Kidney (tissue), 14 donors: ENCODE measurements around the gene SLC66A1. TPM values are rescaled to one million over a fixed set of nuclear protein-coding genes. Genes with fewer than 3 reads are reported as not detected.

ENCODE experiments used
- DNase-seq, 5 donors: peaks; one replicate each; pipeline ENCODE4 v3.0.0-alpha.2; 2013 to 2020
- FAIRE-seq: peaks from 2 replicates; lab custom pipeline; 2012; peaks lifted over from hg19 to GRCh38; lab: Jason Lieb, UNC
- H3K27ac ChIP-seq, 2 donors: one replicate each; pipeline ENCODE4 v1.7.0; 2013; ENCODE audit warnings: low read depth in 2 of 2, low read length in 2 of 2, inconsistent platforms in 1 of 2
- H3K27me3 ChIP-seq: one replicate; pipeline ENCODE4 v1.7.1; 2013; ENCODE audit warnings: low read length, inconsistent platforms; ENCODE audit not compliant: control insufficient read depth, insufficient read depth
- H3K36me3 ChIP-seq, 3 donors: one replicate each; pipeline versions ENCODE4 v1.7.0 to v1.7.1; 2013; ENCODE audit warnings: low read length in 3 of 3, control low read depth in 1 of 3, inconsistent platforms in 1 of 3; ENCODE audit not compliant: insufficient read depth in 3 of 3, control insufficient read depth in 2 of 3
- H3K4me1 ChIP-seq, 3 donors: one replicate each; pipeline versions ENCODE4 v1.7.0 to v1.7.1; 2013; ENCODE audit warnings: low read length in 3 of 3, inconsistent platforms in 1 of 3, low read depth in 1 of 3; ENCODE audit not compliant: control insufficient read depth in 2 of 3, insufficient read depth in 2 of 3
- H3K4me3 ChIP-seq, 3 donors: one replicate each; pipeline versions ENCODE4 v1.7.0 to v1.8.1; 2013; ENCODE audit warnings: low read length in 3 of 3, control low read depth in 1 of 3, inconsistent platforms in 1 of 3
- H3K9ac ChIP-seq, 3 donors: one replicate each; pipeline versions ENCODE4 v1.7.0 to v1.7.1; 2013; ENCODE audit warnings: low read length in 3 of 3, control low read depth in 1 of 3, inconsistent platforms in 1 of 3
- H3K9me3 ChIP-seq, 3 donors: one replicate each; pipeline versions ENCODE4 v1.7.0 to v1.7.1; 2013; ENCODE audit warnings: low read length in 3 of 3, control low read depth in 1 of 3, inconsistent platforms in 1 of 3; ENCODE audit not compliant: control insufficient read depth in 2 of 3, insufficient read depth in 1 of 3
- intact Hi-C: fragments of 100-400 bp; cut with DNase I; formaldehyde crosslinking; loops from one replicate; pipeline ENCODE4 v1.11.1; 2022
- polyA plus RNA-seq: library from polyadenylated mRNA; stranded (reverse); fragments of 350-450 nt; fragmentation: Illumina TruSeq; extraction: RNeasy Lipid Tissue Mini Kit (QIAGEN cat#74804); gene quantifications from one replicate; pipeline ENCODE4 v1.2.3, GENCODE V29; 2014; ENCODE audit warnings: low read depth, low replicate concordance; ENCODE audit not compliant: insufficient read depth
- total RNA-seq: library from RNA; stranded (reverse); fragmentation: NEBNext Ultra II Directional; extraction: Animal tissue kit (Norgen Biotek cat#: 25700); gene quantifications from one replicate; pipeline ENCODE4 v1.2.1, GENCODE V29; 2021
- TF ChIP-seq, protein P1 (sequence below): IDR thresholded peaks from 3 replicates; pipeline ENCODE4 v1.5.1; 2012; ENCODE audit warnings: mild to moderate bottlenecking, moderate library complexity, borderline replicate concordance; ENCODE audit not compliant: insufficient read depth; ENCODE audit errors: extremely low read depth
- donor health status: control.
- donor health status: control.
- donor health status: control.
- donor health status: control.
- donor health status: control.
- donor health status: DM: yes; HTN: yes; CAD: no.
- donor health status: Normal renal cell carcinoma (clear cell type).

SLC66A1 gene
- total and polyA plus RNA-seq, 2 donors from 2014 or later, result 12.2 to 14.7 TPM

DNA sequence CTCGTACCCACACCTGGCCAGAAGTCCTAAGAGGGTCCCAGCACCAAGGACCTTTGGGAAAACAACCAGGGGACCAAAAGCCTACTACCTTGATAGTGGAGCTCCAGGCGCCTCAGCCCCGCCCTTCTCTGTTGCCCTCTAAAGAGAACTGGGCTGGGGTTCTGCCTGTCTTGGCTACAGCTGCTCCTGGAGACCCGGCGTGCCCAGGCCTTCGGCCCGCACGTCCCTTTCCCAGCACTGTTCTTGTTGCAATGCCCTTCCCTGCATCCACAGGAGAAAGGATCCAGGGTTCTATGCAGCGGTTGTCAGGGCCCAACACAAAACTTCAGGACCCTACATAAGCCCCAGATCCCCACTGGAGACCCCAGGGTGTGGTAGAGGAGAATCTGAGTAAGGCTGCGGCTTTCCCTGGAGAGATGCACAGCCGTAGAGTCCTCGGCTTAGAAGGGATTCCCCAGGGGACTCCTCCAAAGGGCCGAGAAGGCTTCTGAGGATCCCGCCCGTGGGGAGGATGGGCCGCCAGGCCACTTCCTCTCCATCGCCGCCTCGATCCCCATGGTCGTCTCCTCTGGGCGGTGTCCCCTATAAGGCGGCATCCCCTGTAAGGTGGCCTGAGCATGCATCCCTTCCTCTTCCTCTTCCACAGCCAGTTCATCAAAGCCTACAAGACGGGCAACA, 12.0 kb downstream of the SLC66A1 start:
- no peaks in the 10 kb centered on the region for H3K9me3 ChIP-seq
- TF ChIP-seq, protein P1, sequence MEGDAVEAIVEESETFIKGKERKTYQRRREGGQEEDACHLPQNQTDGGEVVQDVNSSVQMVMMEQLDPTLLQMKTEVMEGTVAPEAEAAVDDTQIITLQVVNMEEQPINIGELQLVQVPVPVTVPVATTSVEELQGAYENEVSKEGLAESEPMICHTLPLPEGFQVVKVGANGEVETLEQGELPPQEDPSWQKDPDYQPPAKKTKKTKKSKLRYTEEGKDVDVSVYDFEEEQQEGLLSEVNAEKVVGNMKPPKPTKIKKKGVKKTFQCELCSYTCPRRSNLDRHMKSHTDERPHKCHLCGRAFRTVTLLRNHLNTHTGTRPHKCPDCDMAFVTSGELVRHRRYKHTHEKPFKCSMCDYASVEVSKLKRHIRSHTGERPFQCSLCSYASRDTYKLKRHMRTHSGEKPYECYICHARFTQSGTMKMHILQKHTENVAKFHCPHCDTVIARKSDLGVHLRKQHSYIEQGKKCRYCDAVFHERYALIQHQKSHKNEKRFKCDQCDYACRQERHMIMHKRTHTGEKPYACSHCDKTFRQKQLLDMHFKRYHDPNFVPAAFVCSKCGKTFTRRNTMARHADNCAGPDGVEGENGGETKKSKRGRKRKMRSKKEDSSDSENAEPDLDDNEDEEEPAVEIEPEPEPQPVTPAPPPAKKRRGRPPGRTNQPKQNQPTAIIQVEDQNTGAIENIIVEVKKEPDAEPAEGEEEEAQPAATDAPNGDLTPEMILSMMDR, result no peak
- no peak overlapping the region for H3K4me3 ChIP-seq
- FAIRE-seq, result no peak
- H3K9ac ChIP-seq, result no peak overlapping the region
- H3K27me3 ChIP-seq, result no peaks in the 10 kb centered on the region
- no peak overlapping the region for H3K27ac ChIP-seq
- peak in 1 of 5 donors; percentile 29 for DNase-seq
- no peaks in the 10 kb centered on the region for H3K4me1 ChIP-seq
- peaks cover 3 to 15% (median 15%) of the 10 kb centered on the region in 3 donors for H3K36me3 ChIP-seq
- intact Hi-C loops, result no loop called here

DNA sequence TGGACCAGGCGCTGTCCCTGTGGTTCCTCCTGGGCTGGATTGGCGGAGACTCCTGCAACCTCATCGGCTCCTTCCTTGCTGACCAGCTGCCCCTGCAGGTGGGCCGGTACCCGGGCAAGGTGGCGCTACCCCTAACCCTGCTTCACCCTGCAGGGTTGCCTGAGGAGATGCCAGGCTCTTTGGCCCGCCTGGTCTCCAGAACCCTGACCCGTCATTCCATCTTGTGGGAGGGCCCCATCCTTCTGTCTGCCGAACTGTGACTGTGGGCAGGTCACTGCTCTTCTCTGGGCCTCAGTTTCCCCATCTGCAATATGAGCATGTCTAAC, 12.5 kb downstream of the SLC66A1 start:
- no peaks in the 10 kb centered on the region for H3K9me3 ChIP-seq
- no peak overlapping the region for H3K9ac ChIP-seq
- no peak overlapping the region for H3K4me3 ChIP-seq
- H3K4me1 ChIP-seq, result no peaks in the 10 kb centered on the region
- no peak overlapping the region for H3K27ac ChIP-seq
- no peak for DNase-seq
- no peaks in the 10 kb centered on the region for H3K27me3 ChIP-seq
- FAIRE-seq, result no peak
- H3K36me3 ChIP-seq, result peaks cover 3 to 17% (median 15%) of the 10 kb centered on the region in 3 donors
- intact Hi-C loops, result no loop called here
- TF ChIP-seq, protein P1, result no peak

DNA sequence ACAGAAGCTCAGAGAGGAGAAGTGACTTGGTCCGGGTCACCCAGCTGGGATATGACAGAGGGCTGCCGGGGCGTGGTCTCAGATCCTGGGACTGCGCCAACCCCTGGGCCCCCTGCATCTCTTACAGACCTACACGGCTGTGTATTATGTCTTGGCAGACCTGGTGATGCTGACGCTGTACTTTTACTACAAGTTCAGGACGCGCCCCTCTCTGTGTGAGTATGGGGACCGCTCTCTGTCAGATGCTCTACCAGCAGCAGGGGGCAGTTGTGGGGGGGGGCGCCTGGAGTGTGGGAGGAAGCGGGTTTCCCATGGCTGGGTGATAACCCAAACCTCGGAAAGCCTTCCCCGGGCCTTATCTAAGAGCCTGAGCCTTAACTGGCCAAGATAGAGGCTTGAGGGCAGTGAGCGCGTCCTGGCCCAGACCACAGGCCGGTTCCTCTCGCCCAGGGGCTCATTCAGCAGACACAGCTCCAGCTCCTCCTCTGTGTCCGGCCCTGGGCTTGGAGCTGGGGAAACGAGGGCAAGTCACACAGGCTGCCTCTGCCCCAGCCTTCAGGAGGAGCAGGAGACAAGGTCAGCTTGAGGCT, 13.3 kb downstream of the SLC66A1 start:
- DNase-seq (no peak), FAIRE-seq (no peak)
- H3K36me3 ChIP-seq, result peaks cover 3 to 17% (median 15%) of the 10 kb centered on the region in 3 donors
- no peak overlapping the region for H3K4me3 ChIP-seq
- H3K9me3 ChIP-seq, result no peaks in the 10 kb centered on the region
- intact Hi-C loops, result no loop called here
- no peaks in the 10 kb centered on the region for H3K27me3 ChIP-seq
- no peak overlapping the region for H3K27ac ChIP-seq
- H3K4me1 ChIP-seq, result no peaks in the 10 kb centered on the region
- TF ChIP-seq, protein P1, result no peak
- H3K9ac ChIP-seq, result no peak overlapping the region
